HFF-Myc (cell line): ENCODE data around the gene DDX41.

Experiments
- DNase-seq: peaks from one replicate; pipeline ENCODE4 v3.0.0-alpha.2; 2011; ENCODE audit warnings: low read depth; ENCODE audit errors: extremely low read depth
- H3K4me3 ChIP-seq: replicated peaks from 2 replicates; pipeline ENCODE4 v1.5.1; 2011; ENCODE audit warnings: low read depth, mild to moderate bottlenecking, control low read depth, low read length
- TF ChIP-seq, protein P1 (sequence below): IDR thresholded peaks from 2 replicates; pipeline ENCODE4 v1.5.1; 2012; ENCODE audit warnings: mild to moderate bottlenecking, low read depth, low read length, control low read depth; ENCODE audit errors: missing control alignments

The DDX41 gene

DNA sequence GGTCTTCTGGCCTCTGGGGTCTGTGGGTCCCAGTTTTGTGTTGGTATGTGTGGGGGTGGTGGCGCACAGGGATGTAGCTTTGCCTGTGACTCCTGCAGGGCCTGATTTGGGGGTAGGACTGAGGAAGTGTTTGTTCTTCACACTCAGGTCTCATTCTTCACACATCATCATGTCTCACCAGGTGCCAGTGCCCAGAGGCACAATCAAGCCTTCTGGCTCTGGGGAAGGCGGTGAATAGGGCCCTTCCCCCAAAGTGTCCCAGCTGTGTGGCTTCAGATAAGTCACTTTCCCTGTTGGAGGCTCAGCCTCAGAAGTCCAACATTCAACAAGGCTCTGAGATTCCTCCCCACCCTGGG lies 48.5 kb downstream of the DDX41 start:
- TF ChIP-seq, protein P1, sequence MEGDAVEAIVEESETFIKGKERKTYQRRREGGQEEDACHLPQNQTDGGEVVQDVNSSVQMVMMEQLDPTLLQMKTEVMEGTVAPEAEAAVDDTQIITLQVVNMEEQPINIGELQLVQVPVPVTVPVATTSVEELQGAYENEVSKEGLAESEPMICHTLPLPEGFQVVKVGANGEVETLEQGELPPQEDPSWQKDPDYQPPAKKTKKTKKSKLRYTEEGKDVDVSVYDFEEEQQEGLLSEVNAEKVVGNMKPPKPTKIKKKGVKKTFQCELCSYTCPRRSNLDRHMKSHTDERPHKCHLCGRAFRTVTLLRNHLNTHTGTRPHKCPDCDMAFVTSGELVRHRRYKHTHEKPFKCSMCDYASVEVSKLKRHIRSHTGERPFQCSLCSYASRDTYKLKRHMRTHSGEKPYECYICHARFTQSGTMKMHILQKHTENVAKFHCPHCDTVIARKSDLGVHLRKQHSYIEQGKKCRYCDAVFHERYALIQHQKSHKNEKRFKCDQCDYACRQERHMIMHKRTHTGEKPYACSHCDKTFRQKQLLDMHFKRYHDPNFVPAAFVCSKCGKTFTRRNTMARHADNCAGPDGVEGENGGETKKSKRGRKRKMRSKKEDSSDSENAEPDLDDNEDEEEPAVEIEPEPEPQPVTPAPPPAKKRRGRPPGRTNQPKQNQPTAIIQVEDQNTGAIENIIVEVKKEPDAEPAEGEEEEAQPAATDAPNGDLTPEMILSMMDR: no peak
- H3K4me3 ChIP-seq: no peak overlapping the region
- DNase-seq: no peak

DNA sequence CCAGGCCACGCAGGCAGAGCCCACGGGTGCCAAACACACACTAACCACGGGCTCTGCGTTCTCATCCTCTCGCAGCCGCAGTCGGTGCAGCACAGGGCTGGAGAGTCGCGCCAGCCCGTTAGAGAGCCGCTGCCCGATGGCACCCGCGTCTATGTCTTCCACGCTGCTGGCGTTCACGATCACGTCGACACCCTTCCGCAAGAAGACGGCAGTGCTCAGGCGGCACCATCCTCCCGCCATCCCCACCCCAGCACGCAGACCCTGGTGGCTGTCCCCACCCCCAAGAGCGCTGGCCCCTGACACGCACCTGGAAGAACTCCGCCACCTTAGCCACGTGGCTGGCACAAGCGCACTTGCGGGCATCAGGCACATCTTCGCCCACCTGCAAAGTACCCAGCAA lies 49.3 kb downstream of the DDX41 start:
- no peak overlapping the region for H3K4me3 ChIP-seq
- TF ChIP-seq, protein P1: no peak
- DNase-seq: no peak

DNA sequence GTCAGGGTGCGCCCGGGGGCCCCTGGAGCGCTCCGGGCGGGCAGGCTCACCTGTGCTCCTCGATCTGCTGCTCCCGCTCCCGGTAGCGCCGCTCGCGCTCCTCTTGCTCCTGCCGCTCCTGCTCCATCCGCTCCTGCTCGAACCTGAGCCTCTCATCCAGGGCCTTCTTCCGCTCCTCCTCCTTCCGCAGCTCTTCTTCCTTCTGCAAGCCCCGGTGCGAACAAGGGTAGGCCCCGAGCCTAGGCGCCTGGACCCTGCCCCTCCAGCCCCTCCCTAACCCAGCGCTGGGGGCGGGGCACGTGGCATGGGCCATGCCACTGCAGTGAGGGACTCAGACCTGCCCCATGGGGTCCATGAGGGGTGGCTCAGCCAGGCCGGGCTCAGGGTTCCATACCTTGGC lies 49.9 kb downstream of the DDX41 start:
- TF ChIP-seq, protein P1: no peak
- DNase-seq: no peak
- H3K4me3 ChIP-seq: no peak overlapping the region

DNA sequence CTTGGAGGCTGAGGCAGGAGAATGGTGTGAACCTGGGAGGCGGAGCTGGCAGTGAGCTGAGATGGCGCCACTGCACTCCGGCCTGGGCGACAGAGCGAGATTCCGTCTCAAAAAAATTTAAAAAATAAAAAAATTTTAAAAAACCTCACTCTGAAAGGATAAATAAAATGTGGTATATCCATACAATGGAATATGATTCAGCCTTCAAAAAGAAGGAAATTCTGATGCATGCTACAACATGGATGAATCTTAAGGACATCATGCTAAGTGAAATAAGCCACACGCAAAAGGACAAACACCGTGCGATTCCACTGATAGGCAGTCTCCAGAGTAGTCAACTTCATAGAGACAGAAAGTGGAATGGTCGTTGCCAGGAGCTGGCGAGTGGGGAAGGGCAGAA lies 51.7 kb downstream of the DDX41 start:
- no peak overlapping the region for H3K4me3 ChIP-seq
- TF ChIP-seq, protein P1: no peak
- DNase-seq: no peak

DNA sequence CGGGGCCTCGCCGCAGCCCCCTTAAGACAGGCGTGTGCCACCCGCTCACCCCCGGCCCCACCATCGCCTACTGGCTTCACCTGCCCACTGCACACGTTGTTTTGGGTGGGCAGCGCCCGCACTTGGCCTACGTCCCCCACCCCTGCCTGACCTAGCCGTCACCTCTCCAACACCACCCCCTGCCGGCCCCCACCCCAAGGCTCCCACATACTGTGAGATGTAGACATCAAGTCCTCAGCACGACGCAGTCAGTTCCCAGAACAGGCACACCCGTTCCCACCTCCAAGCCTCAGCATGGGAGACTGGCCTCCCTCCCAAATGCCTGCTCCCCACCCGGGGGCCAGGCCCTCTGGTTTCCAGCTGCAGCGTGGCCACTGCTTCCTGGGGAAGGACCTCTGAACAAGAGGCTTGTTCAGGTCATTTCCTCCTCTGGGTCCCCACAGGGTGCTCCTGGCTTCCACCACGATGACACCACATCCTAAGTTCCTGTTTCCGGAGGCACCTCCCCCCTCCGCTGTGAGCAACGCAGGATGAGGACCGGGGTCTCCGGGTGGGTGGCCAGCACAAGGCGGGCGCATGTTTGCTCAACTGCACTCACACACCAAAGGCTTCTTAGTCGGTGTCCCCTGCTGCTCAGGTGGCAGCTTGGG lies 54.6 kb downstream of the DDX41 start:
- DNase-seq: no peak
- TF ChIP-seq, protein P1: no peak
- no peak overlapping the region for H3K4me3 ChIP-seq
